GM12873 (cell line): ENCODE measurements around the gene LIG3.

ENCODE experiments used
- CTCF ChIP-seq: IDR thresholded peaks from 2 replicates; pipeline ENCODE4 v1.5.1; 2012; ENCODE audit warnings: low read depth, mild to moderate bottlenecking, moderate library complexity, low read length, control low read depth; ENCODE audit not compliant: insufficient read depth; ENCODE audit errors: missing control alignments

Gene LIG3

GRCh38 chr17:34979650-34980352 lies 511 bp upstream of the LIG3 start:
- TF ChIP-seq CTCF: no peak

DNA sequence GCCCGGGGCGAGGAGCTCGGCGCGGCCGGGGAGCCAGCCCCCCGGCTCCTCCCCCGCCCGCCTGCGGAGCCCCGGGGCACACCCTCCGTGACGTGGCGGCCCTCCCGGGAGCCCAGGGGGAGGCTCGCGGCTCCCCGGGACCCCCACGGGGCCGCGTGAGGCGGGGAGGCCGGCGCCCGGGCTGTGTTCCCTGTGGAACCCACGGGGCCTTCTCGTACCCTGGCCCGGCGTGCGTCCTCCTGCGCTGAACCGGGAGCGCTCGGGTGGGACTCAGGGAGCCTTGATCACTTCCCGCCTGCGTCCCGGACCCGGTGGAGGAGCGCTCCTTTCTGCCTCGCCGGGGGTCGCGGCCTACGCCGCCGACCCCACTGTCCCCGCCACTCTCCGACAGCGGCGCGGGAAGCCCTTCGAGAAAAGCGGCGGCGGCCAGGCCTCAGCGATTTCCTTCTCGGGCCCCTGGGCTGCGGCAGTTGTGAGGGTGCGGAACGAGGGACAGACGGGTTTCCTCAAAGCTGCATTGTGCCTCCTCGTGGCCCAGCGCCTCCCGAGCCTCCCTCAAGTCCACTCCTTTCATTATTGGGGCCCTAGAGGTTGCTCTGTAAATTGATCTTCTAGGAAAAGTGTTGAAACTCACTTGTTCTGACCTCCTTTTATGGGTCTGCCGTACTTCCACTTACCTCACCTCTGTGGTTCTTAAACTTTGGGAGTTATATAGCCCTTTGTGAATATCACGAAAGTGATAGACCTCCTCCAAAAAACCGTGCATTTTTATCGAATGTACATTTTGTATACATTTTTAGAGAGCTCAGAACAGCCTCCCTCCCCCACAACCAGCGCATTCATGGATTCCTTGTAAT lies 597 bp downstream of the LIG3 start:
- peak; percentile 58 for TF ChIP-seq CTCF

DNA sequence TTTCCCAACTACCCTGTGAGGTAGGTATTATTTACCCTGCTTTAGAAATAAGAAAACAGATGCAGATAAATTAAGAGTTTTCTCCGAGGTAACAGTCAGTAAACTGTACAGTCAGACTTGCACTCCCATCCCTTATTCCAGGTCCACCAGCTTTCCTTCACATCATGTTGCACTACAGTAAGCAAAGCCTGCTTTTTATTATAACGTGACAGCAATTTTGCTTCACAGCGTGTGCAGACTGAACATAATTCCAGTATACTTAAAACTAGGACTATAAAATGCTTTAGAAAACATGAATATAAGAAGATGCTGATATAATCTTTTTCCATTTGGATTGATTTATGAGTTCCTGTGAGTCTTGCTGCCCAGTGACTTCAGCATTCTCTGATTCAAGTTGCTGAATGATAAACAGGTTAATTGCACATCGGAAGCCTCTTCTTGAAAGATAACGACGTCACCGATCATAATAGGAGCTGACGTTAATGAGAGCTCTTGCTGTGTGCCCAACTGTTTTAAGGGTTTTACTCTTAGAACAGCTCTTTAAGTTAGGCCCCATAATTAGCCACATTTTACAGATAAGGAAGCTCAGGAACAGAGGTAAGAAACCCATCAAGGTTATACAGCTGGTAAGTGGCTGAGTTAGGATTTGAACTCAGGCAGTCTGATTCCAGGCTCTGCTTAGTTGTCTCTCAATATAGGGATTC lies 1.4 kb downstream of the LIG3 start:
- no peak for TF ChIP-seq CTCF

GRCh38 chr17:34987232-34987631 lies 6.9 kb downstream of the LIG3 start:
- TF ChIP-seq CTCF: no peak

- TF ChIP-seq CTCF: no peak
These were observed 8.3 kb downstream of the LIG3 start for GRCh38 chr17:34988644-34989043.

GRCh38 chr17:34989473-34989872 lies 9.2 kb downstream of the LIG3 start:
- TF ChIP-seq CTCF: no peak

GRCh38 chr17:34990921-34991365 lies 10.6 kb downstream of the LIG3 start:
- no peak for TF ChIP-seq CTCF
